T1000 (cell line): ENCODE measurements around the gene IQCC.
"Not testable (repeated sequence)": the region's sequence is repeated elsewhere in the genome, so short reads cannot be mapped to it uniquely, and the experiment has no call there.

Experiments used
- DNase-seq: peaks from one replicate; lab custom pipeline; 2025; ENCODE audit warnings: mixed read lengths; lab: John Stamatoyannopoulos, UW

IQCC gene

DNA sequence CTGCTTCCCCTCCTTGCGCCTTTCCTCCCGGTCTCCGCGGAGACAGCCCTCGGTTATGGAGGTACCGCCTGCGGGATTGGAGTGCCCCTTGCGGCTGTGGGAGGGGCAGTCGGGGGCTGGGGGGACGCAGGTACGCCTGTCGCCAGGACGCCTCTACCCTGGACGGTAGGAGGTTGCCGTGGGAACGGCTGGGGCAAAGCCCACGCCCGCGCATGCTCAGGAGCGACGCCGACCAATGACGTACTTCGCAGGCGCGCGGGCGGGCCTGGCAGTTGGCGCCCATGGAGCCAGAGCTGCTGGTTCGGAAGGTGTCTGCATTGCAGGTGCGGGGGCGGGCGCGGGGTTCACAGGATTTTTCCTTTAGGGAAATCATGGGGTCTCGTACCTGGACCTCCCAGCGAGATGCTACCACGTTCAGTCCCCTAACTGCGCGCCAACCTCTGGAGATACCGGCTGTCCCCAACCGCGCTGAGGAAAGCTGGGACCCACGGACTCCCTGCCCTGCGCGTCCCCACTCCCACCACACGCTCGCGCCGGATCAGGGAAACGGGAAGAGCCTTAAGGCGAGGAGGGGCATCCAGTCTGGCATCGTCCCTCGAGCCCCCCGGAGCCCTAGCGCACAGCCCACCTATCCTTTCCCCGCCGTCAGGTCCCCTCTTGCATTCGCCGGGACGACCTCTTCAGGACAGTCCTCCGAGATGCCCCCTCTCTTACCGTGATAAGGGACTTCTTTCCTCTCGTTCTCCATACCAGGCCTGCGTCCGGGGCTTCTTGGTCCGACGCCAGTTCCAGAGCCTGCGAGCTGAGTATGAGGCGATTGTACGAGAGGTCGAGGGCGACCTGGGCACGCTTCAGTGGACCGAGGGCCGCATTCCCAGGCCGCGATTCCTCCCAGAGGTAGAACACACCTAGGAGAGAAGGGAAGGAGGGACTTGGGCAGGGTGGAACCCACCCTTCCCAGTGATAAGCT, at the start of gene IQCC:
IQCC (plus strand) TSS at position 271 of the 970 bp plus-strand sequence; CDS start at position 282, 11 bp downstream.
- DNase-seq = peak; percentile 70

DNA sequence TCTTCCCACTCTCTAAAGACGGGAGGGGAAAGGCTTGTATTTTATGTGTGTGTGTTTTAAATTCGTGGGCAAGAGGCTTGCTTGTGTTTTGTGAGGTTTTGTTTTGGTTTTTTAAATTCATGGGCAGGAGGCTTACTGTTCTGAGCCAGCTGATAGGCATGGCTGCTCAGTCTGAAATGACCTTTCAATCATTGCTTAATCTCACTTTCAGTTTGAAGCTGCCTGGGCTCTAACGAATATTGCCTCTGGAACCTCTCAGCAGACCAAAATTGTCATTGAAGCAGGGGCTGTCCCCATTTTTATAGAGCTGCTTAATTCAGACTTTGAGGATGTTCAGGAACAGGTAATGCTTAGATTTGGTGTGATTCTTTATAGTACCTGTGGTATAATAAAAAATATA, 46.3 kb upstream of the IQCC start:
- DNase-seq = no peak

- no peak for DNase-seq
These were observed 42.1 kb upstream of the IQCC start for GRCh38 chr1:32163405-32163804.

GRCh38 chr1:32165633-32166032, 39.8 kb upstream of the IQCC start:
- not testable (repeated sequence) for DNase-seq

DNA sequence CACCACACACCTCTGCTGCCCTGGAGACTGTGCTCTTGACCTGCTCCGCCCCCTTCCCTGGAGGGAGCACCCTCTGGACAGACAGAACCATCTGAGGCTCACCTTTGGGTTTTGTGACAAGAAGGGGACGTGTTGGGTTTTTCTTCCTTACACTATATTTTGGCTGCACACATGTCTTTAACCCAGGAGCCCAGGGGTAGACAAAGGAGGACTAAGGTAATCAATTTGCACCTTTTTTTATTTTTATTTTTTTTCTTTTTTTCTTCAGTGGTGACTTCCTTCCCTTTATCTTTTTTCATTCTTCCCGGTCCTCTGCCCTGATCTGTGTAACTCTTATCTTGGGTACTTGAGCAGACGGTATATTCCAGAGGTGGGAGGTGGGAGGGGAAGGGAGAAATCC, 34.5 kb upstream of the IQCC start:
- no peak for DNase-seq

DNA sequence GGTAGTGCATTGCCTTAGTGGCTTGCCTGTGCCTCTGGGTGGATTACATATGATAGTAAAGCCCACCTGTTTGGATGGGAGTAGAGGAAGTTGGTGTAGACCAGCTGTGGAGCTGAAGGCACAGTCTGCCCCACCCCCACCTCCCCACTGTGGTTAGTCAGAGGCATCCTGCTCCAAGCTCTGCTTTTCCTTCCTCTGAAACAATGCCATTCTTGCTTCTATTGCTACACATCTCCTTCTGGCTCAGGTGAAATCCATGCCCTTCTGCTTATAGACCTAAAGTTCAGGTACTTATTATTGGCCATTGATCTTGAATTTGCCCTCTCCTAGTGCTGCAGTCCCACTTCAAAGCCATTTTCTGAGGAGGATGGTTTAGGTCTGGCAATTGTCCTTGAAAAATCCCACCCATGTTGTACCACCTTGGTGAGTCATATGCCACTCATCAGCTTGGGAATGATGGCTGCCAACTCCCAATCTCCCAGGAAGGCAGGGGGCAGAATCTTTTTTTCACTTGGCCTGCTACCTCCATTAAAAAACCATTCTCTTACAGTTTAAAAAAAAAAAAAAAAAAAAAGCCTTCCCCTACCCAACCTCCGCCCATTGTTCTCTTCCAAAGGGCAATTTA, 32.7 kb upstream of the IQCC start:
- no peak for DNase-seq

GRCh38 chr1:32178380-32179192, 26.9 kb upstream of the IQCC start:
- no peak for DNase-seq

DNA sequence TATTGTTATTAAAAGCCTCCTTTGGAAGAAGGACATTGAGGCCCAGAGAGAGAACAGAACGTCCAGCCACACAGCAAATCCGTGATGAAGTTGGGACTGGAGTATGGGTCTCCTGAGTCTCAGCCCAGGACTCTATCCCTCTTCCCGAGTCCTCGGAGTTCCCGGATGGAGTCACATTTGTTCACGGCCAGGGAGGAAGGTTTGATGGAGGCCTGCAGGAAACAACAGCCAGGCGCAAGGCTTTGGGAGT, 26.4 kb upstream of the IQCC start:
- no peak for DNase-seq

GRCh38 chr1:32179443-32180185, 25.9 kb upstream of the IQCC start, which contains the start of gene TXLNA:
TXLNA (plus strand) TSS chr1:32179675; CDS start chr1:32180346, 671 bp downstream.
- peak; percentile 89 for DNase-seq

- DNase-seq = no peak
These were observed 25.0 kb upstream of the IQCC start for GRCh38 chr1:32180186-32181060.

GRCh38 chr1:32181065-32181464, 24.4 kb upstream of the IQCC start:
- no peak for DNase-seq

- no peak for DNase-seq
These were observed 23.9 kb upstream of the IQCC start for GRCh38 chr1:32181563-32181962.

DNA sequence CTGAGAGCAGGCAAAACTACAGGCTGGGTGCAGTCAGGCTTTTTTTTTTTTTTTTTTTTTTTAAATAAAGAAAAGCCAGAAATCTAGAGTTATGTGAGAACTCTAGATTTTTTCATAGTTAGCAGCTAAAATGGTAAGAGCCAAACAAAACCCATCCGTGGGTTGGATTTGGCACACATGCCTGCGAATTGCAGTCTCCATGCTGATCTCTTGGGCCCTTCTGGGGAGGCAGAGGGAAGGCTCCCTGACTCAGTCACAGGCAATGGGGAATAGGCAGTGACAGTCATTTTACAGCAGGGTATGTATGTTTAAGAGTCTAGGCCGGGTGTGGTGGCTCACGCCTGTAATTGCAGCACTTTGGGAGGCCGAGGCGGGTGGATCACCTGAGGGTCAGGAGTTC, 23.4 kb upstream of the IQCC start:
- no peak for DNase-seq

- DNase-seq = no peak
These were observed 20.8 kb upstream of the IQCC start for GRCh38 chr1:32184650-32185049.

DNA sequence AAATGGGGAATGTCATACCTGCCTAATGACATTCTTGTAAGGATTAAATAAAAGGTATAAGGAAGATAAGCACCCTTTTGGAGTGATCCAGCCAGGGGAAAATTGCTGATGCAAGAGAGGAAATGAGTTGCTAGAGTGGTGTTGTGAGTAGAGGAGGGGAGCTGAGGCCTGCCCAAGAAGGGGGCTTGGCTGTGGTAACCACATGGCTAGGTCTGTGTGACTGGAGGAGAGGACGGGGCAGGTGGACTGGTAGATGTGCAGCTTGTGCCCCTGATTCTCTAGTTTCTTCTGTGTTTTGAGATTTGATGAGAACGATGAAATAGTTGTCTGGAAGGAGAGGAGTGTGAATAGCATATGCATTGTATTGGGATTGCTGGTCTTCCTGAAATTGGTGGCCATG, 19.4 kb upstream of the IQCC start:
- no peak for DNase-seq

DNA sequence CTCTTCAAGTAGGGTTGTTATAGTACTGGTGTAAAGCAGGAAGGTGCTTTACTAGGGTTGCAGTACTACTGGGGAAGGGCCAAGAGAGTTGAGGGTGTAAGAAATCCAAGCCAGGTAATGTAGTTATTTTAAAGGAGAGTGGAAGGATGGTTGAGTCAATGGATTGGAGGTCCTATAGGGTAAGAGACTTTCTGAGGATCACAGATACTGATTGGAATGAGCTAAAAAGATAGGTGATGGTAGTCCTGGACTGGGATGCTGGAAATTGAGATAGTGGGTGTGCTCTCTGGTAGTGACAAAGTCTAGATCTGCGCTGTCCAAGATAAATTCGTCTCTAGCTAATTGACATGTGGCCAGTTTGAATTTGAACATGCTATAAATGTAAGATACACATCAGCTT, 19.0 kb upstream of the IQCC start:
- DNase-seq = no peak

DNA sequence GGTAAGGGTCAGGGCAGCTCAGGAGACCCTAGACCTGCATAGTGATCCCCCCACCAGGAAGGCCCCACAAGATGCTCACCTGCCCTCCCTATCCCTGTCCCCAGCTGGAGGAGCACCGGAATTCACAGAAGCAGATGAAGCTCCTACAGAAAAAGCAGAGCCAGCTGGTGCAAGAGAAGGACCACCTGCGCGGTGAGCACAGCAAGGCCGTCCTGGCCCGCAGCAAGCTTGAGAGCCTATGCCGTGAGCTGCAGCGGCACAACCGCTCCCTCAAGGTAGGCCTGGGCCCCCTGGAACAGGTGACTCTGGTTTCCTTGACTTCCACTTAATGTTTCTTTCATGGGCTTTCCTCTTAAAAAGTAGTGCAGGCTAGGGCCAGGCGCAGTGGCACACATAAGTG, 17.6 kb upstream of the IQCC start:
- no peak for DNase-seq

- DNase-seq = no peak
These were observed 13.1 kb upstream of the IQCC start for GRCh38 chr1:32192220-32192948.

- no peak for DNase-seq
These were observed 10.5 kb upstream of the IQCC start for GRCh38 chr1:32194984-32195383.

- no peak for DNase-seq
These were observed 9.9 kb upstream of the IQCC start for GRCh38 chr1:32195531-32195930.
